HepG2 (cell line): ENCODE data around the gene RHOT2. TPM values are rescaled to one million over a fixed set of nuclear protein-coding genes. Genes with fewer than 3 reads are reported as not detected.
A peak's percentile ranks its signal among the peaks of the same experiment; 100 is the strongest.

Experiments
- CREB3 ChIP-seq: sonication (generic); formaldehyde crosslinking; IDR thresholded peaks from 2 replicates; pipeline ENCODE4 v1.5.0; 2020; ENCODE audit warnings: missing genetic modification reagents
- CREBL2 ChIP-seq: sonication (generic); formaldehyde crosslinking; IDR thresholded peaks from 2 replicates; pipeline ENCODE4 v1.8.1; 2023; ENCODE audit warnings: missing genetic modification reagents, mild to moderate bottlenecking, borderline replicate concordance
- EP300 ChIP-seq, 3 experiments: sonication (generic) in 1 of 3; formaldehyde crosslinking in 1 of 3; IDR thresholded peaks; 2 replicates each; pipeline versions ENCODE4 v1.5.1 to v1.6.1; 2011 to 2020; ENCODE audit warnings: low read depth in 2 of 3, low read length in 2 of 3, borderline replicate concordance in 1 of 3, improper control_type of control experiment in 1 of 3, mild to moderate bottlenecking in 1 of 3, missing genetic modification reagents in 1 of 3, moderate library complexity in 1 of 3
- ERF ChIP-seq: IDR thresholded peaks from 2 replicates; pipeline ENCODE4 v1.6.1; 2018; ENCODE audit warnings: missing biosample characterization, missing genetic modification reagents
- GMEB1 ChIP-seq: sonication (generic); formaldehyde crosslinking; IDR thresholded peaks from 2 replicates; pipeline ENCODE4 v1.5.1; 2020; ENCODE audit warnings: missing genetic modification reagents, mild to moderate bottlenecking, borderline replicate concordance
- NR2F1 ChIP-seq, 2 experiments: fragments of 450-650 bp in 1 of 2; formaldehyde crosslinking in 1 of 2; IDR thresholded peaks; 2 replicates each; pipeline versions ENCODE4 v1.5.0 to v1.6.1; 2016 to 2020; ENCODE audit warnings: mild to moderate bottlenecking in 1 of 2, missing compliant biosample characterization in 1 of 2, missing genetic modification reagents in 1 of 2, moderate library complexity in 1 of 2
- PAWR ChIP-seq: sonication (generic); formaldehyde crosslinking; IDR thresholded peaks from 2 replicates; pipeline ENCODE4 v1.4.0; 2020; ENCODE audit warnings: missing genetic modification reagents, mild to moderate bottlenecking, borderline replicate concordance
- POGK ChIP-seq: sonication (generic); formaldehyde crosslinking; conservative IDR thresholded peaks from 2 replicates; pipeline ENCODE4 v1.8.0; 2022; ENCODE audit warnings: mild to moderate bottlenecking, moderate library complexity, missing genetic modification reagents
- RBM22 ChIP-seq: fragments of 200-400 bp; formaldehyde crosslinking; optimal IDR thresholded peaks from 2 replicates; pipeline ENCODE3; 2017; ENCODE audit warnings: mild to moderate bottlenecking, low read length, moderate library complexity
- SNAPC5 ChIP-seq: sonication (generic); formaldehyde crosslinking; IDR thresholded peaks from 2 replicates; pipeline ENCODE4 v1.8.1; 2023; ENCODE audit warnings: mild to moderate bottlenecking, missing genetic modification reagents, borderline replicate concordance
- SOX13 ChIP-seq, 3 experiments: fragments of 450-650 bp in 1 of 3; sonication (generic) in 1 of 3; formaldehyde crosslinking in 1 of 3; IDR thresholded peaks in 2 of 3; conservative IDR thresholded peaks in 1 of 3; 2 replicates each; pipeline versions ENCODE4 v1.5.0 to v1.6.1; 2016 to 2020; ENCODE audit warnings: antibody characterized with exemption in 1 of 3, mild to moderate bottlenecking in 1 of 3, missing compliant biosample characterization in 1 of 3, missing genetic modification reagents in 1 of 3, moderate library complexity in 1 of 3
- SP1 ChIP-seq, 2 experiments: fragments of 450-650 bp in 1 of 2; sonication (generic) in 1 of 2; formaldehyde crosslinking in 1 of 2; IDR thresholded peaks; 2 replicates each; pipeline versions ENCODE4 v1.4.0 to v1.6.1; 2016 to 2020; ENCODE audit warnings: missing genetic modification reagents in 1 of 2
- SP2 ChIP-seq: sonication (generic); formaldehyde crosslinking; IDR thresholded peaks from 2 replicates; pipeline ENCODE4 v1.5.1; 2020; ENCODE audit warnings: mild to moderate bottlenecking, missing genetic modification reagents
- ZBTB39 ChIP-seq: sonication (generic); formaldehyde crosslinking; IDR thresholded peaks from 2 replicates; pipeline ENCODE4 v1.5.0; 2020; ENCODE audit warnings: missing genetic modification reagents
- ZBTB8A ChIP-seq: sonication (generic); formaldehyde crosslinking; IDR thresholded peaks from 2 replicates; pipeline ENCODE4 v1.4.0; 2020; ENCODE audit warnings: mild to moderate bottlenecking, low read depth, missing genetic modification reagents, borderline replicate concordance
- ZKSCAN5 ChIP-seq: sonication (generic); formaldehyde crosslinking; IDR thresholded peaks from 2 replicates; pipeline ENCODE4 v1.5.1; 2020; ENCODE audit warnings: mild to moderate bottlenecking, missing genetic modification reagents
- ZNF10 ChIP-seq: sonication (generic); formaldehyde crosslinking; IDR thresholded peaks from 2 replicates; pipeline ENCODE4 v1.4.0; 2020; ENCODE audit warnings: mild to moderate bottlenecking, low read depth, missing genetic modification reagents, borderline replicate concordance
- ZNF335 ChIP-seq: sonication (generic); formaldehyde crosslinking; IDR thresholded peaks from 2 replicates; pipeline ENCODE4 v1.4.0; 2020; ENCODE audit warnings: missing genetic modification reagents
- polyA plus RNA-seq, 8 experiments: library from polyadenylated mRNA; depleted of rRNA in 3 of 8; stranded (reverse) in 7 of 8; unstranded in 1 of 8; fragments of >200 nt; fragmentation: Illumina TruSeq in 4 of 8; extraction: Trizol in 4 of 8; gene quantifications; 2 replicates each; pipeline versions ENCODE4 v1.2.1 to v1.2.3, GENCODE V29; 2011 to 2016; ENCODE audit warnings: low read depth in 4 of 8, missing spikeins in 1 of 8, mixed read lengths in 1 of 8; ENCODE audit not compliant: insufficient read depth in 1 of 8
- total RNA-seq, 5 experiments: library from RNA; depleted of rRNA; stranded (reverse); fragments of >200 nt; fragmentation: Illumina TruSeq; extraction: Trizol; gene quantifications; 2 replicates each; pipeline ENCODE4 v1.2.3, GENCODE V29; 2016; ENCODE audit warnings: low read depth in 1 of 5

RHOT2 gene
- total and polyA plus RNA-seq, 2 of the 13 experiments (the other 11 are each of a cell fraction or from before 2014, with no cell fraction given) = 63.6 to 76.9 TPM

GRCh38 chr16:641326-642188 lies 26.4 kb upstream of the RHOT2 start, which contains the start of gene MCRIP2 (continued):
- no peak for TF ChIP-seq SP1 (IDR thresholded peaks at IDR 0.05)
- TF ChIP-seq SP1 (CRISPR knock-in tag; IDR thresholded peaks at IDR 0.05) = peak; percentile 77
- no peak for TF ChIP-seq CREB3 (CRISPR knock-in tag)
- TF ChIP-seq CREBL2 (CRISPR knock-in tag) = 0 out of 2 replicates have a peak, but pooled peaks have one; percentile 16
- TF ChIP-seq EP300 (IDR thresholded peaks at IDR 0.05; ENCODE audit: low read depth in 2 of 2, low read length in 2 of 2) = peak in 1 of 2 experiments; percentile 20; a peak in 1 of 4 replicates
- no peak for TF ChIP-seq EP300 (CRISPR knock-in tag; IDR thresholded peaks at IDR 0.05; ENCODE audit: borderline replicate concordance)
- no peak for TF ChIP-seq SOX13 (IDR thresholded peaks at IDR 0.05)
- peak in 1 of 2 experiments; percentile 30; a peak in 1 of 4 replicates for TF ChIP-seq SOX13 (CRISPR knock-in tag; conservative IDR thresholded peaks at IDR 0.05 in 1 of 2, IDR thresholded peaks at IDR 0.05 in 1 of 2)
- peak in 1 of 2 experiments; percentile 40; a peak in 1 of 4 replicates for TF ChIP-seq NR2F1 (CRISPR knock-in tag; IDR thresholded peaks at IDR 0.05)
- 0 out of 2 replicates have a peak, but pooled peaks have one; percentile 14 for TF ChIP-seq SP2 (CRISPR knock-in tag)
- TF ChIP-seq ZNF10 (CRISPR knock-in tag) = no peak
- no peak for TF ChIP-seq ZBTB8A (CRISPR knock-in tag)
- peak; percentile 67; the same call in 1 of the 2 replicates for TF ChIP-seq ZBTB39 (CRISPR knock-in tag)
- no peak for TF ChIP-seq SNAPC5 (CRISPR knock-in tag)
- TF ChIP-seq GMEB1 (CRISPR knock-in tag) = peak; percentile 15; the same call in 1 of the 2 replicates
- 0 out of 2 replicates have a peak, but pooled peaks have one; percentile 23 for TF ChIP-seq ERF
- TF ChIP-seq PAWR = no peak
- peak; percentile 68 for TF ChIP-seq POGK (CRISPR knock-in tag)
- no peak for TF ChIP-seq ZNF335
- no peak for TF ChIP-seq RBM22
- no peak for TF ChIP-seq ZKSCAN5 (CRISPR knock-in tag)
